Vagina (tissue), 2 donors: ENCODE data around the gene SACM1L. TPM values are rescaled to one million over a fixed set of nuclear protein-coding genes. Genes with fewer than 3 reads are reported as not detected.
"Not testable (repeated sequence)": the region's sequence is repeated elsewhere in the genome, so short reads cannot be mapped to it uniquely, and the experiment has no call there.

Source experiments
- DNase-seq, 2 donors: peaks; one replicate each; pipeline ENCODE4 v3.0.0-alpha.2; 2017; ENCODE audit errors: extremely low spot score in 2 of 2
- H3K27ac ChIP-seq: fragments of 200-600 bp; sonication (generic); one replicate; pipeline ENCODE4 v1.5.1; 2019
- H3K27me3 ChIP-seq: fragments of 200-600 bp; sonication (generic); one replicate; pipeline ENCODE4 v1.5.1; 2019
- H3K36me3 ChIP-seq, 2 donors: fragments of 200-600 bp; sonication (generic); one replicate each; pipeline ENCODE4 v1.5.1; 2017 to 2019
- H3K4me1 ChIP-seq: fragments of 200-600 bp; sonication (generic); one replicate; pipeline ENCODE4 v1.5.1; 2019
- H3K4me3 ChIP-seq, 2 donors: fragments of 200-600 bp; sonication (generic); 1 replicate in 1 of 2; 2 replicates in 1 of 2; pipeline ENCODE4 v1.5.1; 2016 to 2019
- H3K9me3 ChIP-seq: fragments of 200-600 bp; sonication (generic); one replicate; pipeline ENCODE4 v1.5.1; 2019
- POLR2A ChIP-seq, 2 donors: fragments of 450-650 bp; IDR thresholded peaks; one replicate each; pipeline ENCODE4 v1.6.1; 2017; ENCODE audit warnings: antibody characterized with exemption in 2 of 2, mild to moderate bottlenecking in 2 of 2, moderate library complexity in 2 of 2
- POLR2AphosphoS5 ChIP-seq, 2 donors: sonication (generic); formaldehyde crosslinking; IDR thresholded peaks; one replicate each; pipeline ENCODE4 v1.9.0; 2017; ENCODE audit warnings: antibody characterized with exemption in 2 of 2, mild to moderate bottlenecking in 2 of 2, low read depth in 1 of 2; ENCODE audit not compliant: insufficient read depth in 1 of 2
- intact Hi-C: fragments of 100-400 bp; cut with DNase I; formaldehyde crosslinking; loops from one replicate; pipeline ENCODE4 v1.15.1; 2023
- total RNA-seq: library from RNA; depleted of rRNA; stranded (reverse); fragments of >200 nt; gene quantifications from one replicate; pipeline ENCODE4 v1.2.3, GENCODE V29; 2016
- TF ChIP-seq, protein P1 (sequence below), 3 experiments: fragments of 450-650 bp in 2 of 3; fragments of 200-600 bp in 1 of 3; sonication (generic) in 1 of 3; IDR thresholded peaks; one replicate each; pipeline ENCODE4 v1.5.1; 2017 to 2019; ENCODE audit warnings: antibody characterized with exemption in 3 of 3, mild to moderate bottlenecking in 2 of 3, moderate library complexity in 2 of 3

SACM1L gene
- total RNA-seq, 1 donor from 2014 or later = 32.7 TPM

- Histone ChIP-seq H3K27ac (no peak overlapping the region), H3K4me1 (no peaks in the 10 kb centered on the region), H3K9me3 (no peaks in the 10 kb centered on the region), H3K36me3 (peaks cover 0 to 59% of the 10 kb centered on the region in 2 donors), H3K4me3 (no peak overlapping the region), H3K27me3 (no peaks in the 10 kb centered on the region)
- no peak for DNase-seq
- TF ChIP-seq POLR2AphosphoS5 (IDR thresholded peaks at IDR 0.05; ENCODE audit: insufficient read depth in 1 of 2, low read depth in 1 of 2) = no peak
- TF ChIP-seq, protein P1, sequence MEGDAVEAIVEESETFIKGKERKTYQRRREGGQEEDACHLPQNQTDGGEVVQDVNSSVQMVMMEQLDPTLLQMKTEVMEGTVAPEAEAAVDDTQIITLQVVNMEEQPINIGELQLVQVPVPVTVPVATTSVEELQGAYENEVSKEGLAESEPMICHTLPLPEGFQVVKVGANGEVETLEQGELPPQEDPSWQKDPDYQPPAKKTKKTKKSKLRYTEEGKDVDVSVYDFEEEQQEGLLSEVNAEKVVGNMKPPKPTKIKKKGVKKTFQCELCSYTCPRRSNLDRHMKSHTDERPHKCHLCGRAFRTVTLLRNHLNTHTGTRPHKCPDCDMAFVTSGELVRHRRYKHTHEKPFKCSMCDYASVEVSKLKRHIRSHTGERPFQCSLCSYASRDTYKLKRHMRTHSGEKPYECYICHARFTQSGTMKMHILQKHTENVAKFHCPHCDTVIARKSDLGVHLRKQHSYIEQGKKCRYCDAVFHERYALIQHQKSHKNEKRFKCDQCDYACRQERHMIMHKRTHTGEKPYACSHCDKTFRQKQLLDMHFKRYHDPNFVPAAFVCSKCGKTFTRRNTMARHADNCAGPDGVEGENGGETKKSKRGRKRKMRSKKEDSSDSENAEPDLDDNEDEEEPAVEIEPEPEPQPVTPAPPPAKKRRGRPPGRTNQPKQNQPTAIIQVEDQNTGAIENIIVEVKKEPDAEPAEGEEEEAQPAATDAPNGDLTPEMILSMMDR (IDR thresholded peaks at IDR 0.05) = no peak
- intact Hi-C loops = no loop called here
Observed at GRCh38 chr3:45746165-45746776, 57.1 kb downstream of the SACM1L start.

DNA sequence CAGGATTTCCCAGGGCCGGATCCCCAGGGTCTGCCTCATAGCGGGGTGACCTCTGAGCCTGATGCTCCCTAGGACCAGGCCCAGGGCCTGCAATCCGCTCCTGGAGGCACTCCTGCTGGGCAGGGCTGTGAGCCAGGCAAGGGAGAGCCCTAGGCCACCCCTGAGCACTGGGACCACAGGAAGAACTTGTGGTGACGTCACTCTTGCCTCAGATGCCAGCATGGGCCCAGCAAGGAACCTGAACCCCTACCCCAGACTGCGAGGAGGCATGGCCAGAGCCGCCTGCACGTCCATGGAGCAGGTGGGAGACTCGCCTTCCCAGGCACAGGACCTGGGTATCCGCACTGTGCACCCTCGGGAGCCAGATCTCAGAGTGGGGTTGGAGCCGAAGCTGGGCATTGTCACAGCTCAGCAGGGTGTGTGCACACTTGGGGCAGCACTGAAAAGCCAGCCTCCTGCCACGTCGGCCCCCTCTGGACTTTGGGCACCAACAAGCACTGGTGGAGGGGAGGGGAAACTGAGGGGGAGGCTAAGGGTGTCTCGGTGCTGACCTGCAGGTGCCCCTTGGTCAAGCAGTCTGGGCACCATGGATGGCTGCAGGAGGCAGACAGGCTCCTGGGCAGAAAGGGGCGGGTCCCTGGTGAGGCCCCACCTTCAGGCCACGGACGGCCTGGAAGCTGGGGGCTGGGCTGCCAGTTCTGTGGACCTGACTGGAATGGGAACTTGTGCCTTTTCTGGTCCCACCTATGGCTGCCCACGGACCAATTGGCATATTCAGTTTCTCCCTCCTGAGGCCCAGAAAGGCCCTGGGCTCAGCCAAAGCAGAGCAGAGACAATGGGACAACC lies 57.8 kb downstream of the SACM1L start:
- Histone ChIP-seq H3K27me3 (no peaks in the 10 kb centered on the region), H3K4me1 (no peaks in the 10 kb centered on the region), H3K36me3 (peaks cover 0 to 54% of the 10 kb centered on the region in 2 donors), H3K4me3 (no peak overlapping the region), H3K27ac (no peak overlapping the region), H3K9me3 (no peaks in the 10 kb centered on the region)
- no peak for DNase-seq
- TF ChIP-seq, protein P1 (IDR thresholded peaks at IDR 0.05) = no peak
- TF ChIP-seq POLR2AphosphoS5 (IDR thresholded peaks at IDR 0.05; ENCODE audit: insufficient read depth in 1 of 2, low read depth in 1 of 2) = no peak
- TF ChIP-seq POLR2A (IDR thresholded peaks at IDR 0.05) = no peak
- intact Hi-C loops = no loop called here

- no peak overlapping the region for H3K27ac ChIP-seq
- intact Hi-C loops = no loop called here
Observed at GRCh38 chr3:45748068-45748467, 58.9 kb downstream of the SACM1L start.

GRCh38 chr3:45749036-45749600 lies 59.9 kb downstream of the SACM1L start:
- H3K9me3 ChIP-seq, H3K27ac ChIP-seq, H3K4me3 ChIP-seq, intact Hi-C loops, H3K27me3 ChIP-seq, DNase-seq, H3K4me1 ChIP-seq: not testable (repeated sequence)
- H3K36me3 ChIP-seq = peaks cover 0 to 37% of the 10 kb centered on the region in 2 donors

More at GRCh38 chr3:45748068-45748467, 58.9 kb downstream of the SACM1L start:
- H3K4me3 ChIP-seq = no peak overlapping the region
- DNase-seq = no peak
- TF ChIP-seq POLR2A (IDR thresholded peaks at IDR 0.05) = no peak
- TF ChIP-seq, protein P1 (IDR thresholded peaks at IDR 0.05) = no peak
- TF ChIP-seq POLR2AphosphoS5 (IDR thresholded peaks at IDR 0.05; ENCODE audit: insufficient read depth in 1 of 2, low read depth in 1 of 2) = no peak
- H3K36me3 ChIP-seq = peaks cover 0 to 46% of the 10 kb centered on the region in 2 donors
- no peaks in the 10 kb centered on the region for H3K4me1 ChIP-seq
- no peaks in the 10 kb centered on the region for H3K9me3 ChIP-seq
- no peaks in the 10 kb centered on the region for H3K27me3 ChIP-seq

GRCh38 chr3:45749880-45750279 lies 60.7 kb downstream of the SACM1L start:
- peaks cover 0 to 29% of the 10 kb centered on the region in 2 donors for H3K36me3 ChIP-seq
- no peak overlapping the region for H3K4me3 ChIP-seq
- H3K27me3 ChIP-seq = no peaks in the 10 kb centered on the region
- no peak for TF ChIP-seq POLR2AphosphoS5 (IDR thresholded peaks at IDR 0.05; ENCODE audit: insufficient read depth in 1 of 2, low read depth in 1 of 2)
- TF ChIP-seq, protein P1 (IDR thresholded peaks at IDR 0.05) = no peak
- TF ChIP-seq POLR2A (IDR thresholded peaks at IDR 0.05) = no peak
- no peaks in the 10 kb centered on the region for H3K4me1 ChIP-seq
- intact Hi-C loops = no loop called here
- H3K27ac ChIP-seq = no peak overlapping the region
- no peak for DNase-seq
- H3K9me3 ChIP-seq = no peaks in the 10 kb centered on the region
